ENCODE data around the gene MAP7.

GRCh38 chr6:136429264-136430065, 120.8 kb downstream of the MAP7 start:
- no peak for TF ChIP-seq CTCF (IDR thresholded peaks at IDR 0.05; ENCODE audit: extremely low read depth in 1 of 2, insufficient read depth in 1 of 2, low read depth in 1 of 2, low read length in 2 of 2)
- TF ChIP-seq EZH2 (IDR thresholded peaks at IDR 0.05; ENCODE audit: borderline replicate concordance, low read depth, low read length, severe bottlenecking) = no peak
- no peak for TF ChIP-seq FOS (IDR thresholded peaks at IDR 0.05; ENCODE audit: borderline replicate concordance, insufficient read depth, low read length)
- no peak for TF ChIP-seq POLR2A (IDR thresholded peaks at IDR 0.05; ENCODE audit: low read depth, low read length)
- no peak for TF ChIP-seq POLR2AphosphoS5 (IDR thresholded peaks at IDR 0.05; ENCODE audit: insufficient read depth, low read depth, low read length)
- TF ChIP-seq MAX (IDR thresholded peaks at IDR 0.05; ENCODE audit: insufficient read depth, insufficient read length) = no peak
- no peak for TF ChIP-seq GATA2 (IDR thresholded peaks at IDR 0.05; ENCODE audit: insufficient read depth, insufficient read length, low read depth, low read length)
- no peak for TF ChIP-seq MYC (IDR thresholded peaks at IDR 0.05; ENCODE audit: low read depth, low read length)
